HG02798 (cell line): ENCODE data around the gene CAMKMT.

Experiments
- ATAC-seq: cut with Tn5 transposase; IDR thresholded peaks from one replicate; pipeline ENCODE4 v1.9.1; 2021; ENCODE audit warnings: mild to moderate bottlenecking; ENCODE audit not compliant: unreplicated experiment, poor library complexity

The CAMKMT gene

DNA sequence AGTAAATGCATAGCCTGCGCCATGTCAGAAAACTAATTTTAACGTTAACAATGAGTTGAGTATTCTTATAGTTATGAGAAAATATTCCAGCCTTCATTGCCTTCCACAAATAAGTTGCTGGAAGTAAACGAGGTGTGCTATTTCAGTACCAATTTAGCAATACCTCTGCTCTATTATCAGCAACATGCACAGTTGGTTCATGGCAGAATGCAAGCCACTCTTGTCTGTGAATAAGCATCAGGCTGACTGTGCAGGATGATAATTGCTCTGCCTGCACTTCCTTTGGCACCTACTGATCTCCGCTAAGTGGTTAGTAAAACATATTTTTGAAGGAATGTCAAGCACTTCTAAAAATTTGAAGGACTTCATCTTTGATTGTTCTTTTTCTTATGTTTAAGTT is 317.8 kb downstream of the CAMKMT start:
- no peak for ATAC-seq

- ATAC-seq = no peak
These were observed 318.2 kb downstream of the CAMKMT start for GRCh38 chr2:44679990-44680389.

DNA sequence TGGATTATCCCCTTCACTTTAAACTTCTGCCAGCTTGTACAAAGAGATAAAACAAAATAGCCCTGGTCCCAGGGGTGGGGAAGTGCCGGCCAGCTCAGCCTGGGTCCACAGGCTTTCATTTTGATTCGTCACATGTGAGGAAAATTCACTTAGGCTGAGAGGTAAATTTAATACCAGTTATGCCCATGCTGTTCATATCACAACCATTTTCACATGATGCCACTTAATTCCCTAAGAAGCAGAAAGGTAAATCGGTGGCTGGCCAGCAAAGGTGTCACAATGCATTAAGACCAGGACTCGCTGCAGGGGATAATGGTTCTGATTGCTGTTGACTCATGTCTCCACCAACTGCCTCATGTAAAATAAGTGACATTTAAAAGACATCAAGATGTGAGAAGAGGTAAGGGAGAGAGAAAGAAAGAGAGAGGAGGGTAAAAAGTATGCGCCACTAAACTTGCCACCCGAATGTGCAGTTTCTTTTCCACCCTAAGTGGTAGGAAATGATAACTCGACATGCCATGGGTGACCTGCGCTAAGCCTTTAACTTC is 318.8 kb downstream of the CAMKMT start:
- ATAC-seq = no peak

GRCh38 chr2:44680983-44681531 is 319.3 kb downstream of the CAMKMT start:
- no peak for ATAC-seq

GRCh38 chr2:44682459-44682858 is 320.7 kb downstream of the CAMKMT start:
- no peak for ATAC-seq

GRCh38 chr2:44684559-44684958 is 322.8 kb downstream of the CAMKMT start:
- ATAC-seq = no peak

DNA sequence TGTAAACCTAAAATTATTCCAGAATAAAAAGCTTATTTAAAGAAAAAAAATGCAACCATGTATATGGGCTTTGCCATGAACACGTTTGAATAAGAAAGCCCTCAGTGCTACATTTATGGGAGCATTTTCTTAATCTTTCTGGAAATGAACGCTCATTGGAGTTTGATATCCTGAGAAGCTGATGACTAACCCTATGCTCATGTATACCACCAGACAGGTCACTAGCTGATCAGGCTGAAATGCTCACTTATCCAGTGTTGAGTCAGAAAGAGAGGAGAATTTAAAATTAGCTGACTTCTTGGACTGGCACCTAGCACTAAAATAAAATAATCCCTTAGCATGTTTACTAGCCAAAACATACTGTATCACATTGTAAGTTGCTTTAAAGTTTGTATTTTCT is 324.8 kb downstream of the CAMKMT start:
- ATAC-seq = no peak

DNA sequence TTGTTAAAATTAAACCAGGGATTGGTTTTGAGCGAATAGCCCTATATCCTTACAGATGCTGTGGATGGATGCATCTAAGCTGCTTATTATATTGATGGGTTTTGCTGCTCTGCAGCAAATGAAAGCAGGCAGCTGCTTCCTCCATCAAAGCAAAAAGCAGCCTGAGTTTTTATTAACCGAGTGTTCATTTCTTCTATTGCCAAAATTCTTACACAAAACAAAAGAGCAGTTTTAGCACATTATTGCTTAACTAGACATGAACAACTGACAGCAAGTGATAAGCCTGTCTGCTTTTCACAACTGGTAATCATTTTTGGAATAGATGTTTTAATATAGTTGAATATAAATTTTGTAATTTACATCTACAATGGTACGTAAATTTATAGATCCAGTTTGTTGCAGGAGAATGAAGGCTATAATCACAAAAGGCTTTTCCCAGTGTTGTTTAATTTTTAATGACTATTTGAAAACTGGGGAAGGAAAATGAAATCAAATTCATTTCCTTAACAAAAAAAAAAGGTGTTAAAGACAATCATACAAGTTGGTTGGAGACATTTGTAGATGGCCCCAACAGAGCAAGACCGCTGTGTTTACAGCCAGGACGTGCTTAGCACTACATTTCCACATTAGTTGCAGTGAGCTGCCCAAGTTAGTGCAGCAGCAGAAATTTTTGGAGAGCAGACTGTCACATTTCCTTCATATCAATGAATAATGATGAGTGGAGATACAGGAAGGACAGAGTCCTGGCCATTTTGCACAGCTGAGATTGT is 326.1 kb downstream of the CAMKMT start:
- no peak for ATAC-seq

GRCh38 chr2:44688456-44689124 is 326.8 kb downstream of the CAMKMT start:
- no peak for ATAC-seq

DNA sequence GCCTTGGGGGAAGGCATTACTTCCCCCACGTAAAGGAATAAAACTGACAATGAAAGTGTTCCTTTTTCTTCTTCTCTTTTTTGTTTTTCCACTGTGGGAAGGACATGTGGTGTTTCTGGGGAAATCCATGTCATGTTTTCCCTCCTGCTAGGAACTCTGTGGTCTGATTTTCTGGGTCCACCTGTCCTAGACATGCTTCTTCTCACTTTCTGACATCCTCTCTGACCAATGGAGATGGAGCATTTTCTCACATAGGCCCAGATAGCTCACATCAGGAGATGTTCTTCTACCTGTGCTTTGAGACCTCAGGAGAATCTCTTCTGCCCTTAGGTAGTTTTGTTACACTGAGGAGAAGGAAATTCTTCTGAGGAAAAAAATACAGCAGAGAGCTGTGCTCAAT is 327.8 kb downstream of the CAMKMT start:
- no peak for ATAC-seq

GRCh38 chr2:44691174-44691785 is 329.5 kb downstream of the CAMKMT start:
- ATAC-seq = no peak

- no peak for ATAC-seq
These were observed 331.1 kb downstream of the CAMKMT start for GRCh38 chr2:44692821-44693220.

GRCh38 chr2:44700824-44701223 is 339.1 kb downstream of the CAMKMT start:
- no peak for ATAC-seq

- ATAC-seq = no peak
These were observed 343.6 kb downstream of the CAMKMT start for GRCh38 chr2:44705356-44705755.

- ATAC-seq = no peak
These were observed 344.2 kb downstream of the CAMKMT start for GRCh38 chr2:44705876-44706480.

DNA sequence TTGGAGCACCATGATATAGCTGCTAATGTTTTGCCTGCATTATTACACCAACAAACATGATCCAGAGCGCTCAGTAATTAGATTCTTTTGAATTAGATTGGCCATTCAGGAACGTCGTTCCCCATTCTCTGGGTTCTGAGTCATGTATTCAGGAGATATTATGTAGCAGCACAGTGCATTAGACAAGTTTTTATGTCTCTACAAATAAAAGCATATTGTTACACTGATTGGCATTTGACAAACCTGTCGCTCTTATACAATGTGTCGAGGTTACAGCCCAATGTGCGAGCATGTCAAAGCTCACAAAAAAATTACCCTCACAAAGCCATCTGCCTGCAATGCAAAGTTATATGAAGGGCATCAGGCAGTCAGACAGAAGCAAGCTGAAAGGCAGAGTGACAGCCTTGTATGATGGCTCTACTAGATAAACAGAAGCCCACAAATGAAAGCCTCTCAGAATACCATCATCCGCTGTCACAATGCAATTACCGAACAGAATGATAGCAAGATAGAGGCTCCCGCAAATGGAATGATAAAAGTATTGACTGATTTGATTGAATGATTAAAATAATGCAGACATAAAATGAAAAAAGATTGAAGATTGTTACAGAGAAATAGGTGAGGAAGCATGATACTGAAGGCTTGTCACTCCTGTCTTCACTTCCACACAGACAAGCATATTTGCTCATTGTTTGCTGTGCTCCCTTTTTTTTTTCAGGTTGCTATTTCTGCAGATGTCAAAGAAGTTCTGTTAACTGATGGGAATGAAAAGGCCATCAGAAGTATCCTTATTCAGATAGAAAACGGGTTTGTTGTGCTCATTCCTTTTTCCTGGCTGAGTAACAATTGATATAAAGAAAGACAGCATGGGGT is 345.2 kb downstream of the CAMKMT start:
- no peak for ATAC-seq

- peak; percentile 62 for ATAC-seq
These were observed 346.4 kb downstream of the CAMKMT start for GRCh38 chr2:44707945-44708660.

GRCh38 chr2:44708661-44709000 is 346.9 kb downstream of the CAMKMT start:
- ATAC-seq = no peak

DNA sequence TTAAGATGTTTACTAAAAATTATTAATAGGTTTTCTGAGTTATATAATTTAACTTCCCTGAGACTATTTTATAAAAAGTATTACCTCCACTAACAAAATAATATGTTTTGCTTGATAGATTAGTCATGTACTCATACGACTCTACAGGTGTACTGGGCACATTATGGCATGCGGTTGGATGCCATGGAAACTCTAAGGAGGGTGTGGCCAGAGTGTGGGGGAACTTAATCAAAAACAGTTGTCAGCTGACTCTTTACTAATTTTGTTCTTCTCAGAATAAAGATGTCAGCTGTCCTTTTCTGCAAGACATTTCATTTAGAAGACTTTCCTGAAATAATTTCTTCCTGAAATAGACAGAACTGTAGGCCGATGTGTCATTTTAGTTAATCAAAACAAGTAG is 351.4 kb downstream of the CAMKMT start:
- no peak for ATAC-seq
